ENCODE data around the gene CACNA1D.

DNA sequence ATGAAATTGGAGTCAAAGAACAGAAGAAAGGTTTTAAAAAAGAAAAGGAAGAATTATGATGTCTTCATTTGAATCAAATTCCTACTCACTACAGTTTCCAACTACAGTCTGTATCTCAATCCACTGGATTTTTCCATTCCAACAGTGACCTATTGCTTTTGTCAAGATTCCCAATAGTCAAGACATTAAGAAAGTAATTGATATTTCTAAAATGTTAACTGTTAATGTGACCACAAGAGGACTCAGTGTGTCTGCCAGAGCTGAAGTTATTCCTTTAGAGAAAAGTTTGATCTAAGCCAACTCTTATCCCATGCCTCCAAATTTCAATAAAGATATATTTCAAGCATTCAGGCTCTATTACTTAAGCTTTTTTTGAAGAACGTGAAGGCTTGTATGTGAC is 163.2 kb downstream of the CACNA1D start:
- TF ChIP-seq, protein P1, sequence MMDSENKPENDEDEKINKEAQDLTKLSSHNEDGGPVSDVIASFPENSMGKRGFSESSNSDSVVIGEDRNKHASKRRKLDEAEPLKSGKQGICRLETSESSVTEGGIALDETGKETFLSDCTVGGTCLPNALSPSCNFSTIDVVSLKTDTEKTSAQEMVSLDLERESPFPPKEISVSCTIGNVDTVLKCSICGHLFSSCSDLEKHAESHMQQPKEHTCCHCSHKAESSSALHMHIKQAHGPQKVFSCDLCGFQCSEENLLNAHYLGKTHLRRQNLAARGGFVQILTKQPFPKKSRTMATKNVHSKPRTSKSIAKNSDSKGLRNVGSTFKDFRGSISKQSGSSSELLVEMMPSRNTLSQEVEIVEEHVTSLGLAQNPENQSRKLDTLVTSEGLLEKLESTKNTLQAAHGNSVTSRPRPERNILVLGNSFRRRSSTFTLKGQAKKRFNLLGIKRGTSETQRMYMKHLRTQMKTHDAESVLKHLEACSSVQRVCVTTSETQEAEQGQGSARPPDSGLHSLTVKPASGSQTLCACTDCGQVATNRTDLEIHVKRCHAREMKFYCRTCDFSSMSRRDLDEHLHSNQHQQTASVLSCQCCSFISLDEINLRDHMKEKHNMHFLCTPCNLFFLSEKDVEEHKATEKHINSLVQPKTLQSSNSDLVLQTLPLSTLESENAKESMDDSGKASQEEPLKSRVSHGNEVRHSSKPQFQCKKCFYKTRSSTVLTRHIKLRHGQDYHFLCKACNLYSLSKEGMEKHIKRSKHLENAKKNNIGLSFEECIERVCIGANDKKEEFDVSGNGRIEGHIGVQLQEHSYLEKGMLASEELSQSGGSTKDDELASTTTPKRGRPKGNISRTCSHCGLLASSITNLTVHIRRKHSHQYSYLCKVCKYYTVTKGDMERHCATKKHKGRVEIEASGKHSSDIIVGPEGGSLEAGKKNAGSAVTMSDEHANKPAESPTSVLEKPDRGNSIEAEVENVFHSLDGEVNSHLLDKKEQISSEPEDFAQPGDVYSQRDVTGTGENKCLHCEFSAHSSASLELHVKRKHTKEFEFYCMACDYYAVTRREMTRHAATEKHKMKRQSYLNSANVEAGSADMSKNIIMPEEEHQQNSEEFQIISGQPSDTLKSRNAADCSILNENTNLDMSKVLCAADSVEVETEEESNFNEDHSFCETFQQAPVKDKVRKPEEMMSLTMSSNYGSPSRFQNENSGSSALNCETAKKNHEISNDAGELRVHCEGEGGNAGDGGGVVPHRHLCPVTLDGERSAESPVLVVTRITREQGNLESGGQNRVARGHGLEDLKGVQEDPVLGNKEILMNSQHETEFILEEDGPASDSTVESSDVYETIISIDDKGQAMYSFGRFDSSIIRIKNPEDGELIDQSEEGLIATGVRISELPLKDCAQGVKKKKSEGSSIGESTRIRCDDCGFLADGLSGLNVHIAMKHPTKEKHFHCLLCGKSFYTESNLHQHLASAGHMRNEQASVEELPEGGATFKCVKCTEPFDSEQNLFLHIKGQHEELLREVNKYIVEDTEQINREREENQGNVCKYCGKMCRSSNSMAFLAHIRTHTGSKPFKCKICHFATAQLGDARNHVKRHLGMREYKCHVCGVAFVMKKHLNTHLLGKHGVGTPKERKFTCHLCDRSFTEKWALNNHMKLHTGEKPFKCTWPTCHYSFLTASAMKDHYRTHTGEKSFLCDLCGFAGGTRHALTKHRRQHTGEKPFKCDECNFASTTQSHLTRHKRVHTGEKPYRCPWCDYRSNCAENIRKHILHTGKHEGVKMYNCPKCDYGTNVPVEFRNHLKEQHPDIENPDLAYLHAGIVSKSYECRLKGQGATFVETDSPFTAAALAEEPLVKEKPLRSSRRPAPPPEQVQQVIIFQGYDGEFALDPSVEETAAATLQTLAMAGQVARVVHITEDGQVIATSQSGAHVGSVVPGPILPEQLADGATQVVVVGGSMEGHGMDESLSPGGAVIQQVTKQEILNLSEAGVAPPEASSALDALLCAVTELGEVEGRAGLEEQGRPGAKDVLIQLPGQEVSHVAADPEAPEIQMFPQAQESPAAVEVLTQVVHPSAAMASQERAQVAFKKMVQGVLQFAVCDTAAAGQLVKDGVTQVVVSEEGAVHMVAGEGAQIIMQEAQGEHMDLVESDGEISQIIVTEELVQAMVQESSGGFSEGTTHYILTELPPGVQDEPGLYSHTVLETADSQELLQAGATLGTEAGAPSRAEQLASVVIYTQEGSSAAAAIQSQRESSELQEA (IDR thresholded peaks at IDR 0.05; ENCODE audit: low read depth): no peak
- TF ChIP-seq RFX5 (IDR thresholded peaks at IDR 0.05; ENCODE audit: low read depth, low read length) (no peak), YY1 (IDR thresholded peaks at IDR 0.05; ENCODE audit: borderline replicate concordance in 1 of 3, control insufficient read depth in 1 of 3, extremely low read depth in 1 of 3, insufficient read depth in 3 of 3, insufficient read length in 1 of 3, insufficient replicate concordance in 2 of 3, low read depth in 1 of 3, low read length in 2 of 3) (no peak), TAF1 (IDR thresholded peaks at IDR 0.05; ENCODE audit: control insufficient read depth, extremely low read depth, insufficient read depth, low read length, severe bottlenecking) (no peak), POU5F1 (IDR thresholded peaks at IDR 0.05; ENCODE audit: borderline replicate concordance, low read depth, low read length, partially characterized antibody) (no peak), NRF1 (conservative IDR thresholded peaks at IDR 0.05 in 1 of 2, IDR thresholded peaks at IDR 0.05 in 1 of 2) (no peak)
- TF ChIP-seq, protein P2, sequence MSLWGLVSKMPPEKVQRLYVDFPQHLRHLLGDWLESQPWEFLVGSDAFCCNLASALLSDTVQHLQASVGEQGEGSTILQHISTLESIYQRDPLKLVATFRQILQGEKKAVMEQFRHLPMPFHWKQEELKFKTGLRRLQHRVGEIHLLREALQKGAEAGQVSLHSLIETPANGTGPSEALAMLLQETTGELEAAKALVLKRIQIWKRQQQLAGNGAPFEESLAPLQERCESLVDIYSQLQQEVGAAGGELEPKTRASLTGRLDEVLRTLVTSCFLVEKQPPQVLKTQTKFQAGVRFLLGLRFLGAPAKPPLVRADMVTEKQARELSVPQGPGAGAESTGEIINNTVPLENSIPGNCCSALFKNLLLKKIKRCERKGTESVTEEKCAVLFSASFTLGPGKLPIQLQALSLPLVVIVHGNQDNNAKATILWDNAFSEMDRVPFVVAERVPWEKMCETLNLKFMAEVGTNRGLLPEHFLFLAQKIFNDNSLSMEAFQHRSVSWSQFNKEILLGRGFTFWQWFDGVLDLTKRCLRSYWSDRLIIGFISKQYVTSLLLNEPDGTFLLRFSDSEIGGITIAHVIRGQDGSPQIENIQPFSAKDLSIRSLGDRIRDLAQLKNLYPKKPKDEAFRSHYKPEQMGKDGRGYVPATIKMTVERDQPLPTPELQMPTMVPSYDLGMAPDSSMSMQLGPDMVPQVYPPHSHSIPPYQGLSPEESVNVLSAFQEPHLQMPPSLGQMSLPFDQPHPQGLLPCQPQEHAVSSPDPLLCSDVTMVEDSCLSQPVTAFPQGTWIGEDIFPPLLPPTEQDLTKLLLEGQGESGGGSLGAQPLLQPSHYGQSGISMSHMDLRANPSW (CRISPR knock-in tag; IDR thresholded peaks at IDR 0.05): no peak

All from K562 (cell line).